Natural killer cell (primary cell): ENCODE data around the gene IQSEC1. TPM values are rescaled to one million over a fixed set of nuclear protein-coding genes. Genes with fewer than 3 reads are reported as not detected.
A peak's percentile ranks its signal among the peaks of the same experiment; 100 is the strongest.

Source experiments
- ATAC-seq, 3 donors: fragments of 150-1000 bp in 2 of 3; fragments of 200-7000 bp in 1 of 3; cut with Tn5 transposase; 1 replicate in 1 of 3; 2 replicates in 2 of 3; pipeline ENCODE4 v1.10.0; 2021; ENCODE audit warnings: mild to moderate bottlenecking in 2 of 3, moderate library complexity in 2 of 3
- DNase-seq, 2 donors: peaks; one replicate each; pipeline versions ENCODE4 v3.0.0 to v3.0.0-alpha.2; 2013 to 2021; ENCODE audit warnings: mixed read lengths in 1 of 2
- H3K27ac ChIP-seq: one replicate; pipeline ENCODE4 v1.5.1; 2013; ENCODE audit warnings: mild to moderate bottlenecking, low read length
- H3K27me3 ChIP-seq: one replicate; pipeline ENCODE4 v1.6.1; 2013; ENCODE audit warnings: low read length; ENCODE audit not compliant: control insufficient read depth, insufficient read depth
- H3K36me3 ChIP-seq: one replicate; pipeline ENCODE4 v1.6.1; 2013; ENCODE audit warnings: low read length; ENCODE audit not compliant: control insufficient read depth, insufficient read depth
- H3K4me1 ChIP-seq: one replicate; pipeline ENCODE4 v1.6.1; 2013; ENCODE audit warnings: low read length; ENCODE audit not compliant: control insufficient read depth, insufficient read depth
- H3K4me3 ChIP-seq: one replicate; pipeline ENCODE4 v1.5.1; 2013; ENCODE audit warnings: low read length
- H3K9me3 ChIP-seq: one replicate; pipeline ENCODE4 v1.6.1; 2013; ENCODE audit warnings: low read length; ENCODE audit not compliant: control insufficient read depth, insufficient read depth
- H3K27ac Mint-ChIP-seq, 2 donors: one replicate each; pipeline ENCODE4 v1.8.0; 2022; ENCODE audit warnings: mild to moderate bottlenecking in 2 of 2, mixed read lengths in 2 of 2, moderate library complexity in 1 of 2
- H3K27me3 Mint-ChIP-seq, 2 donors: one replicate each; pipeline ENCODE4 v1.8.0; 2022; ENCODE audit warnings: low read depth in 2 of 2, mixed read lengths in 2 of 2
- H3K36me3 Mint-ChIP-seq: one replicate; pipeline ENCODE4 v1.8.0; 2022; ENCODE audit warnings: mixed read lengths
- H3K4me1 Mint-ChIP-seq, 2 donors: one replicate each; pipeline ENCODE4 v1.8.0; 2022; ENCODE audit warnings: mixed read lengths in 2 of 2
- H3K4me3 Mint-ChIP-seq: one replicate; pipeline ENCODE4 v1.8.0; 2022; ENCODE audit warnings: mild to moderate bottlenecking, moderate library complexity, mixed read lengths
- H3K9me3 Mint-ChIP-seq, 2 donors: one replicate each; pipeline ENCODE4 v1.8.0; 2022; ENCODE audit warnings: mixed read lengths in 2 of 2
- CTCF ChIP-seq: fragments of 200-600 bp; IDR thresholded peaks from one replicate; pipeline ENCODE4 v1.8.0; 2022; ENCODE audit warnings: antibody characterized with exemption
- WGBS: methylation state at CpG from one replicate; pipeline ENCODE4 v1.1.7; 2013; ENCODE audit warnings: missing lambda C conversion rate; ENCODE audit not compliant: insufficient coverage; 5-methylcytosine and 5-hydroxymethylcytosine counted together
- intact Hi-C: fragments of 100-400 bp; cut with micrococcal nuclease; formaldehyde crosslinking; loops from one replicate; pipeline ENCODE4 v1.14.2; 2022
- total RNA-seq, 4 donors: library from RNA; stranded (reverse); fragments of 120-200 nt in 1 of 4; gene quantifications; one replicate each; pipeline versions ENCODE4 v1.2.3 to v1.2.4, GENCODE V29; 2013 to 2022

IQSEC1 gene
- total RNA-seq, 3 donors from 2014 or later (not counting 1 experiment from before 2014, with no cell fraction given) = 124 to 189 (median 138) TPM

- ATAC-seq (no peak), DNase-seq (no peak)
- H3K27ac Mint-ChIP-seq = no peak overlapping the region
- H3K27ac ChIP-seq = no peak overlapping the region
- no peak overlapping the region for H3K4me3 Mint-ChIP-seq
- no peaks in the 10 kb centered on the region for H3K27me3 ChIP-seq
- H3K36me3 Mint-ChIP-seq = no peaks in the 10 kb centered on the region
- no peak overlapping the region for H3K4me3 ChIP-seq
- WGBS = 84% methylated on average over 7 of the region's 7 CpGs
- H3K4me1 Mint-ChIP-seq = peaks cover 15 to 22% of the 10 kb centered on the region in 2 donors
- H3K36me3 ChIP-seq = no peaks in the 10 kb centered on the region
- no peak for TF ChIP-seq CTCF
- intact Hi-C loops = no loop called here
- H3K4me1 ChIP-seq = peaks cover 31% of the 10 kb centered on the region
- no peaks in the 10 kb centered on the region for H3K9me3 Mint-ChIP-seq
- H3K27me3 Mint-ChIP-seq = peaks cover 0 to 4% of the 10 kb centered on the region in 2 donors
- no peaks in the 10 kb centered on the region for H3K9me3 ChIP-seq
These were observed 5.8 kb upstream of the IQSEC1 start for GRCh38 chr3:13079051-13079450.

- peak overlapping the region in 1 of 2 donors; percentile 67 for H3K27ac Mint-ChIP-seq
These were observed 5.1 kb upstream of the IQSEC1 start for GRCh38 chr3:13078163-13078905.

GRCh38 chr3:13077431-13078162 is 4.4 kb upstream of the IQSEC1 start:
- Mint-ChIP-seq H3K27ac (peak overlapping the region in 1 of 2 donors; percentile 67), H3K36me3 (no peaks in the 10 kb centered on the region), H3K4me3 (no peak overlapping the region), H3K27me3 (peaks cover 0 to 7% of the 10 kb centered on the region in 2 donors), H3K4me1 (peaks cover 21 to 31% of the 10 kb centered on the region in 2 donors), H3K9me3 (no peaks in the 10 kb centered on the region)
- DNase-seq (no peak), ATAC-seq (no peak)
- WGBS = 77% methylated on average over 21 of the region's 21 CpGs
- no peak overlapping the region for H3K27ac ChIP-seq
- H3K4me3 ChIP-seq = no peak overlapping the region
- peaks cover 27% of the 10 kb centered on the region for H3K4me1 ChIP-seq
- H3K9me3 ChIP-seq = no peaks in the 10 kb centered on the region
- intact Hi-C loops = no loop called here
- no peaks in the 10 kb centered on the region for H3K27me3 ChIP-seq
- no peaks in the 10 kb centered on the region for H3K36me3 ChIP-seq
- no peak for TF ChIP-seq CTCF

More at GRCh38 chr3:13078163-13078905, 5.1 kb upstream of the IQSEC1 start:
- no peaks in the 10 kb centered on the region for H3K36me3 Mint-ChIP-seq
- Histone ChIP-seq H3K9me3 (no peaks in the 10 kb centered on the region), H3K27me3 (no peaks in the 10 kb centered on the region), H3K27ac (no peak overlapping the region), H3K36me3 (no peaks in the 10 kb centered on the region), H3K4me3 (no peak overlapping the region), H3K4me1 (peaks cover 30% of the 10 kb centered on the region)
- no peaks in the 10 kb centered on the region for H3K9me3 Mint-ChIP-seq
- peaks cover 21 to 29% of the 10 kb centered on the region in 2 donors for H3K4me1 Mint-ChIP-seq
- peaks cover 0 to 7% of the 10 kb centered on the region in 2 donors for H3K27me3 Mint-ChIP-seq
- WGBS = 62% methylated on average over 12 of the region's 12 CpGs
- peak in 1 of 2 donors; percentile 20 for DNase-seq
- TF ChIP-seq CTCF = no peak
- no peak overlapping the region for H3K4me3 Mint-ChIP-seq
- intact Hi-C loops = no loop called here
- ATAC-seq = peak in 2 of 3 donors; percentile 6 to 31
